Stimulated activated CD8-positive, alpha-beta memory T cell treated with anti-CD3 and anti-CD28 coated beads, Interleukin-15, amount 100 ng/mL, for 24 hours (primary cell): Measurements from ENCODE around the gene ADAMTSL5.
A peak's percentile ranks its signal among the peaks of the same experiment; 100 is the strongest.
"Not testable (repeated sequence)": the region's sequence is repeated elsewhere in the genome, so short reads cannot be mapped to it uniquely, and the experiment has no call there.

ENCODE experiments used
- DNase-seq: peaks from one replicate; pipeline ENCODE4 v3.0.0-alpha.2; 2020; ENCODE audit warnings: low read depth

Gene ADAMTSL5

GRCh38 chr19:1478934-1479707, 33.7 kb downstream of the ADAMTSL5 start, which contains the start of gene C19orf25:
C19orf25 (minus strand) TSS chr19:1479215; CDS start chr19:1478903, 312 bp downstream.
- DNase-seq = peak; percentile 82

- not testable (repeated sequence) for DNase-seq
Observed at GRCh38 chr19:1477056-1477455, 35.8 kb downstream of the ADAMTSL5 start.

GRCh38 chr19:1475751-1476437, 36.9 kb downstream of the ADAMTSL5 start:
- DNase-seq = no peak

GRCh38 chr19:1474765-1475351, 38.0 kb downstream of the ADAMTSL5 start:
- DNase-seq = no peak

- no peak for DNase-seq
Observed at GRCh38 chr19:1474011-1474764, 38.6 kb downstream of the ADAMTSL5 start.

- DNase-seq = no peak
Observed at GRCh38 chr19:1473085-1473851, 39.6 kb downstream of the ADAMTSL5 start.

- no peak for DNase-seq
Observed at GRCh38 chr19:1472231-1473084, 40.4 kb downstream of the ADAMTSL5 start.

GRCh38 chr19:1471515-1472160, 41.2 kb downstream of the ADAMTSL5 start:
- no peak for DNase-seq

GRCh38 chr19:1471010-1471514, 41.8 kb downstream of the ADAMTSL5 start:
- DNase-seq = no peak

- DNase-seq = no peak
Observed at GRCh38 chr19:1470305-1471009, 42.4 kb downstream of the ADAMTSL5 start.

GRCh38 chr19:1470055-1470304, 42.8 kb downstream of the ADAMTSL5 start:
- DNase-seq = no peak

- DNase-seq = no peak
Observed at GRCh38 chr19:1469255-1470054, 43.4 kb downstream of the ADAMTSL5 start.

GRCh38 chr19:1468821-1469254, 44.0 kb downstream of the ADAMTSL5 start:
- DNase-seq = no peak

- DNase-seq = no peak
Observed at GRCh38 chr19:1468274-1468820, 44.5 kb downstream of the ADAMTSL5 start.

- no peak for DNase-seq
Observed at GRCh38 chr19:1467490-1468273, 45.1 kb downstream of the ADAMTSL5 start.

GRCh38 chr19:1467215-1467489, 45.7 kb downstream of the ADAMTSL5 start:
- no peak for DNase-seq

- DNase-seq = no peak
Observed at GRCh38 chr19:1466461-1467214, 46.2 kb downstream of the ADAMTSL5 start.
